GM18873 (cell line): ENCODE results near the gene SART3.
A peak's percentile ranks its signal among the peaks of the same experiment; 100 is the strongest.
"Not testable (repeated sequence)": the region's sequence is repeated elsewhere in the genome, so short reads cannot be mapped to it uniquely, and the experiment has no call there.

Source experiments
- ATAC-seq: cut with Tn5 transposase; IDR thresholded peaks from one replicate; pipeline ENCODE4 v1.9.1; 2021; ENCODE audit warnings: mild to moderate bottlenecking, moderate library complexity, moderate number of reproducible peaks; ENCODE audit not compliant: unreplicated experiment, low FRiP score

SART3 gene

DNA sequence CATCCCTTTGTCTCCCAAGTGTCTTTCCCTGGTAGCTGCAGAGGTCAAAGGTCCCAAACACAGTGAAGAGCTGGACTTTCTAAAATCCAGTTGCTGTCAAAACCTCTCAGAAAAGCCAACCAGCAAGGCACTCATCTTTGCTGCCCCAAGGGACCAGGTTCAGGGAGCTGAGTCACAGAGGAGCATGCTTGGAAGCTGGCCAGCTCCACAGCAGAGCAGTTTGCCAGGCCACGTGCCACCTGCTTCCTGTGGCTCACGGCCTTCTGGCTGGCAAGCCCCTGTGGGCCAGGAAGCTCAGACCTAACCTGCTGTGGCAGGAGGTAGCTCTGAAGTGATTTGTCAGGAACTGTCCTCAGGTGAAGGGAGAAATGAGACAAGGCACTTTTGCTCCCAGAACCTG, 5.0 kb upstream of the SART3 start:
- no peak for ATAC-seq

DNA sequence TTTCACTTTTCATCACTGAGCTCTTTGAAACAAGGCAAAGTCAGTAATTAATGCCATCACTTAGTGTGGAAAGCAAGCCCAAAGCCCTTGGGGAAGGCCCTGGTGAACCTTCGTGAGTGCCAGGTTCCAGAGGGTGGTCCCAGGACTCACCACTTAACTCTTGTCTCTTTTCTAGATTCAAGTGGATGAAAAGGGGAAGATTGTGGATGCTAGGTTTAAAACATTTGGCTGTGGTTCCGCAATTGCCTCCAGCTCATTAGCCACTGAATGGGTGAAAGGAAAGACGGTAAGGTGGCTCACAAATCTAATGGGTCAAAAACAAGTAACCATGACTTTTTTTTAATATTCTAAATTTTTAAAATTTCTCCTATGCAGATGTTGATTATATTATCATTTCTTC, 4.2 kb upstream of the SART3 start:
- no peak for ATAC-seq

DNA sequence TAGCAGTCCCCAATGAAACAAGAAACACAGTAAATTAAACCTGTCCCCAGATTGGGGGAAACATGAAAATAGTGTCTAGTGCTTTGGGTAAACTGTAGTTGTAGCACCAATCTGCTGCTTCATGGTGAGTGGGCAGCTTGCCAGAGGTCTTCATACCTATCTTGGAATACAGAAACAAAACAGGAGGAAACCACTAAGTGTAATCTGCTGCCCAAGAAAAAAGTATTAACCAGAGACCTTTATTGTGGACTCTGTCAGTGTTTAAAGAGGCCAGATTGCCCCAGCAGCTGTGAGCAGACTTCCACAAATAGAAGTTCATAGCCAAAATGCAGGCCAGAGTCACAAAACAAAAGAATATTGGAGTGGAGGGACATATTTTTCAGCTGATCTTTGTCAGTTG, 3.8 kb upstream of the SART3 start:
- ATAC-seq: no peak

DNA sequence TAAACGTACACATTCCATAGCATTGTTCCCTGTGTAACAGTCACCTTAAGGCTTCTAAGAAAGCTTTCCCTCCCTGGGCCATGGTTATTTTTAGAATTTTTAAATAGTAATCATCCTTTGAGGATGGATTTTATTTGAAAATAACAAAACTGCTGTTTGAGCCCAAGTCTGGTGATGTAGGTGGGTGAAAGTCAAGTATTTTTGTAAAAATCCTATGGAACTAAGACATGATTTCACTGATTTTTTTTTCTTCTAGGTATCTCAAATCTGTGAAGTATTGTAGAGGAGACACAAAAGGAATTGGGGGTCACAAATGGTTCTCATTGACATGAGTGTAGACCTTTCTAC, 2.8 kb upstream of the SART3 start:
- no peak for ATAC-seq

DNA sequence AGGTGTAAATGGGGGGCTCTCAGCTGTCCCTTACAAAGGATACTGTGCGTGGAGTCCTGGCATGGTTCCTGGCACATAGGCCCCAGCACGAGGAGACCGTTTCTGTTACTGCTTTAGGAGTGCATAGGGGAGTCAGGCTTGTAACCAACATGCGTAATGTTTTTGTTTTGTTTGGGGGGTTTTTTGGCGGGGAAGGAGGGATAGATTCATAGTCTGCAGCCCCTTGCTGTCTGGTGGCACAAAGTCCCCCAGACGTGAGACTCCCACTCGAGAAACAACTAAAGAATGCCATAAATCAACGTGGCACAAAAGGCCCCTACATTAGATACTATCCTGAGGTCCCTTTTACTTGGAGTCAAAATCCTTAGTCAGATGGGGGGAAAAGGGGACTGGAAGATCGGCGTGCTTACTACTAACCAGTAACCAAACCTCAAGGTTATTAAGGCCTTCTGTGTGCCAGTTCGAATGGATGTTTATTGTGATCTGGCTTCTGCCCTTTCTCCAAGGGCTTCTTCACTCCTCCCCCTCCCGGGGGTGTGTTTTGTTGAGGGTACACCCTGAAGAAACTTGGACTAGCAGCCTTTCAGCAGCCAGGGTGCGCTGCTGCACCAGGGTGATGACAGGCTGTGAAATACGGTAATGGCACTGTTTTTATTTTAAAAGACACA, 2.3 kb upstream of the SART3 start:
- peak; percentile 28 for ATAC-seq

DNA sequence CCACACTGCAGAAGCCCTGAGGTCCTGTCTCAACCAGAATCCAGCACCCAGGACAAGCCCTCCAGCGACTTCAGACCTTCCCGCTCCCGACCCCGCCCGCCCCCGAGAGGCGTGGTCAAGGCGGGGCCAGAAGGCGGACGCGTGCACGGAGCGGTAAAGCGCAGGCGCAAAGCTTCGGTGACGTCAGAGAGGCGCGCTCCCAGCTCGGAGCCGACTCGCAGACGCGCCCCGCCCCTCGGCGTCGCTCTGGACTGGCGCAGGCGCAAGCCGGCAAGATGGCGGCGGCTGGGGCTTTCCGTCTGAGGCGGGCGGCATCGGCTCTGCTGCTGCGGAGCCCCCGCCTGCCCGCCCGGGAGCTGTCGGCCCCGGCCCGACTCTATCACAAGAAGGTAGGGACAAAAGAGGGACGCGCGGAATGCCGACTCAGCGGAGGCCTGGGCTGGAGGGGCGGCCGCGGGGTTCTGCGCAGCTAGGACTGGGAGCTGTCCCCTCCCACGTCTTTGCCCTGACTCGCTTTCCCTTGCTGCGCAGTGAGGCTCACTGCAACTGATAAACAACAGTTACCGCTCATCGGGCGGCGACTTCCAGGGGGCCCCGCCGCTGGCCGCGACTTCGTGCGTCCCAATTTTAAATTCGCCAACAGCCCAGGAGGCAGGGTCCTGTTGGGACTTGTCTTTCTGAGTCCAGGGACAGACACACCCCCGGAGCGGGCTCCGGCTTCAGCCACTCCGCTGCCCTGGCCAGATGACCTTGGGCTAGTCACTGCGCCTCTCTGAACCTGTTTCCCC, 1.6 kb upstream of the SART3 start, which contains the start of gene ISCU:
Gene ISCU (plus strand): TSS at position 249 of the 788 bp plus-strand sequence. CDS start 27 bp downstream, at position 276.
- ATAC-seq: peak; percentile 45

DNA sequence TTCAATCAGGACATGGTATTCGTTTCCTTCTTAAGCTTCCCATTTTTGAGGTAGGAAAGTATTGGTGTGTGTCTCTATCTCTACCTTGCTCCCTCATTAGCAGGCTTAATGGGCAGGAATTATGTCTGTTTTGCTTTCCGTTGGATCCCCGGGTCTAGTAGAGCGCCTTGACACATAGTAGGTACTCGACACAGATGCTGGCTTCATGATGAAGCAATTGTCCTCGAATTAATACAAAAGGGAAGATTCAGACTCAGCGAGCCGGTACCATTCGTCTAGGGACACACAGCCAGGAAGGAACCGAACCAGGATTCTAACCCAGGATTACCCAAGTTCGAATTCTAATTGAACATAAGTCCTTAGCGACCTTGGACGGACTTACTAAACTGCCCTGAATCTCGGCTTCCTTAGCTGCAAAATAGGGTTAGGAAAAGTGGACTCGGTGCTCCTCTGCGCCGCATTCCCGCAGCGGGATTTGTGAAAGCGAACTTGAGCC, 927 bp upstream of the SART3 start:
- no peak for ATAC-seq

DNA sequence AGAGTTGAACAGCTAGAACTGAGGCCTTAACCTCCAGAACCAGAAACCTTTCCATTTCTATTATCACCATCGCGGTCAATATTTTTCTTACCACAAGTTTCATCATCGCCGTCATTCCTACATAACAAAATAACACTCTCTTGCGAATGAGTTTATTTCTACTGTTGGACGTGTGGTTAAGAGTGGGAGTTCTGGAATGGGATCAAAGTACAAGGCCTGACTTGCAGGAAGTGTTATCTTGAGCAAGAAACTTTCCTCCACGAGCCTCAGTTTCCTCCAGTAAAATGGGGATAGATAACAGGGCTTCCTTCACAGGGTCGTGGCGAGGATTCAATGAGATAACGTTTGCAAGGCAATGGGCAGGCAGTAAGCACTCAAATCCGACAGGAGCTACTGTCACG, 652 bp downstream of the SART3 start:
- no peak for ATAC-seq

DNA sequence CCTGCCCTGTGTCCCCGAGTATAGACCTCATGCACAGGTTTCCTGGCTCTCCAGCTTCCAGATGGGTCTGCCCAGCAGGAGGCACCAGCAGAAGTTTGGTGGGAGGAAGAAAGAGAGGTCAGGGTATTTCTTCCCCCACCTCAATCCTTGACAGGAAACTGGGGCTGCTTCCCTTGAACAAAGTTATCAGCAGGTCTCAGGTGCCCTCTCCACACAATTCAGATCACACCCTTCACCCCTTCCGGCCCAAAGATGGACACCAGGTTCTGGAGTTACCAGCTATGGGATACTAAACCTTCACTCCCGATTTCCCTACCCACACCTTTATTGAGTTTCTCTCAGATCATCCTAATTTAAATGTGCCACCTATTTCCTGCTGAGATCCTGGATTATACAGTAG, 1.2 kb downstream of the SART3 start:
- ATAC-seq: no peak

DNA sequence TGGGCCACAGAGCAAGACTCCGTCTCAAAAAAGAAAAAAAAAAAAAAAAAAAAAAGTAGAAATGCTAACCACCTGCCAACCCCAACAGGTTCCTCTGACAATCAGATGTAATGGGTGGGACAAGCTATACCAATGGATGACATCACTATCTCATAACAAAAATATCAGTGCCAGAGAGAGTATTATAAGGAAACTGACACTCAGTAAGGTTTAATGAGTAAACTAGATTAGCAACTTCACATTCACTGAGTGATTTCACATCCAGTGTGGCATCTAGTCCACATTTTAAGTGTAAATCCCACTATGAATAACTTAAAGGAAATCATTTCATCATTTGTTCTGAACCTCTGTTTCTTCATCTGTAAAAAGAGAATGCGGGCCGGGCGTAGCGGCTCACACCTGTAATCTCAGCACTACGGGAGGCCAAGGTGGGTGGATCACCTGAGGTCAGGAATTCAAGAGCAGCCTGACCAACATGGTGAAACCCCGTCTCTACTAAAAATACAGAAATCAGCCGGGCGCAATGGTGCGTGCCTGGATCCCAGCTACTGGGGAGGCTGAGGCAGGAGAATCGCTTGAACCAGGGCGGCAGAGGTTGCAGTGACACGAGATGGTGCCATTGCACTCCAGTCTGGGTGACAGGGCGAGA, 1.8 kb downstream of the SART3 start:
- ATAC-seq: no peak

DNA sequence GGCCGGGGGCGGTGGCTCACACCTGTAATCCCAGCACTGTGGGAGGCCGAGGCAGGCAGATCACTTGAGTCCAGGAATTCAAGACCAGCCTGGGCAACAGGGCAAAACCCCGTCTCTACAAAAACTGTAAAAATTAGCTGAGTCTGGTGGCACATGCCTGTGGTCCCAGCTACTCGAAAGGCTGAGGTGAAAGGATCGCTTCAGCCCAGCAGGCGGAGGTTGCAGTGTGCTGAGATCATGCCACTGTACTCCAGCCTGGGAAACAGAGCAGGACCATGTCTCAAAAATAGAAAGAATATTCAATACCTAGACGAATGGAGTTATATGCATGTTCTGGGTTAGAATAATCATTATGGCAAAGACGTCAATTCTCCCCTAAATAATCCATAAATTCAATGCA, 5.6 kb downstream of the SART3 start:
- not testable (repeated sequence) for ATAC-seq

DNA sequence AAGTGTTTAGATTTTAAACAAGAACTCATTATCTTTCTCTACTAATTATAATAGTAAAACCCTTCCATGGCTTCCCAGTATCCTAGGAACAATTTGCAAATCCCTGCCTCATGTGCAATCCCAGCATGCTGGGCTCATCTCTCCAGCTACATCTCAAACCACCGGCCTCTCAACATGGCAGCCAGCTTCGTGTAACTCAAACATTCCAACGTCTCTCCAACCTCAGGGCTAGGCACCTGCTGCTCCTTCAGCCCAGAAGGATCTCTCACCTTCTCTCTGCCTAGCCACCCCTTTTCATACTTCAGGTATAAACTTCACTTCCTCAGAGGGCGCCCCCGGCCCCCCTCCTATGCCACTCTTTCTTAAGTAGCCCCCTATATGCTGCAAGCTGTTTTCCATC, 7.2 kb downstream of the SART3 start:
- ATAC-seq: no peak

DNA sequence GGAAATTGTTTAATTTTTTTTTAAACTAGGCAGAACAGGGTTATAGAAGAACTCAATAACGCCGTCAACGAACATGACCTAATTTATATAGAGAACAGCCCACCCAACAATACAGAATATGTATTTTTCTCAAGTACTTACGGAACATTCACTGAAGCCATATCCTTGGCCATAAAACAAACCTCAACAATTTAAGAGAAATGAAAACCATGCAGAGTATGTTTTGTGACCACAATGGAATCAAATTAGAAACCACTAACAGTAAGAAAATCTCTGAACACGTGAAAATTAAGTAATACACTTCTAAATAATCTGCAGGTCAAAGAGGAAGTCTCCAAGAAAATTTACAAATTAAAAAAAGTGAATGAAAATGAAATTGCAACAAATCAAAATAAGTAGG, 9.4 kb downstream of the SART3 start:
- ATAC-seq: no peak

DNA sequence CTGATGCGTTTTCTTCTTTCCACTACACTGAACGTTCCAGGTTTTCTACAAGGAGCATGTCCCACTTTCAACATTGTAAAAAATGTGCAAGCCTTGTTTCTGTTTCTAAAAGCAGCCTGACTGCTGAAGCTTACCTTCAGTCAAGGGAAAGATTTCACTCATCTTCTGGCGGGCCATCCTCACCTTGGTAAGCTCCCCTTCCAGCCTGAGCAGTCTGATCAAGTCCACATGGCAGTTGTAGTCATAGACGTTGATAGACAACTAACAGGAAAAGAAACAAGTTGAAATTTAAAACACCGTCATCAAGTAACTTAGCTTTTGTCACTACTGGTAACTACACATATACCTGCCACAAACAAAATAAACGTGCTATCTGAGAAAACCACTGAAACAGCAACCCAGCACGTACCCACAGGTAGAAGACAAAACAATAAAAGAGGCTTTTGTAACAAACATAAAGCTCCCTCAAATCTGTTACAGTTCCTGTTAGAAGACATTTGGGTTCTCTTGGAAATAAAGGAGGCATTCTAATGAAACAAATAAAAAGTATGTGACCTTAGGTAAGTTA, 11.9 kb downstream of the SART3 start:
- no peak for ATAC-seq

DNA sequence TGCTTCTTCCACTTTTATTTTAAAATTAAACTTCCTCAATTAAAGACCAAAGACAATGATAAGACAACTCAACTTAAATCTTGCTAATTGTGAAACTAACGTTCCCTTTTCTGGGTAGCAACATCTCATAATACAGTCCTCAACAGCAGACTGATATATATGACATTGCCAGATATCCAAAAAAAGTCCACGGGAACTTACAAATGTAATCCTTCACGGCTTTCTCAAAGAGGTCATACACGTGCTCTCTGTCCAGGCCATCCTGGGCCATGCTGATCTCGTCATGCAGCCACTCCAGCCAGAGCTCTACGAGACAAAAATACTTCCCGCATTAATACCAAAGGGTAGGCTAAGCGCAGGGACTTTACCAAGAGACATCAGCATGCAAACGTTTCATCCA, 13.3 kb downstream of the SART3 start:
- ATAC-seq: no peak

DNA sequence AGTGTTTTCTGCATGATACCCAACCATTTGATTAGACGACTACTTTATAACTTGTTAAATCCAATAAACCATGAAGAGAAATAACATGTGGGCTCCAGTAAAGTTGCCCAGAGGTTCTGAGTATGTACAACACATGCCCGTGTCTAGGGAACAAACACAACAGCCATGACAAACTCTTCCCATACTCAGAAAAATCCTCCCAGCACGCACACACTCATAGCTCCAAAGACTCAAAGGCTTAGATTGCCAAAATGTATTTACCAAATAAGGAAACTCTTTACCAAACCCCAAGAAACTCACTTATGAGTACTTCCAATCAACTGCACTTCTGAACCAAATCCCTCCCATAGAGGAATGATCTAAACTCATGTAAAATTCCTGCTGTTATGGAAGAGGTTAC, 17.3 kb downstream of the SART3 start:
- ATAC-seq: no peak

DNA sequence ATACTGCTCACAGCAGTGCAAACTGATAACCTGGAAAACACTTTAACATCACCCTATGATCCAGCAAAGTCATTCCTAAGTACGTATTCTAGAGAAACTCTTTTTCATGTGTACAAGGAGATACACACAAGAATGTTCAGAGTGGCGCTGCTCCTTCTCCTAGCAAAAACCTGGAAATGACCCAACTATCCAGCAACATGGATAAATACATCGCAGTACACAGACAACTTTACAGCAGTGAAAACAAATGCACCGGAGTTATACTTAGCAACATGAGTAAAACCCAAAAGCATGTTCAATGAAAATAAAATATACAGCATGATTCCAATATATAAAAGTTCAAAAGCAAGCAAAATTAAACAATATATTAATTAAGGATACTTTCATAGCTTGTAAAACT, 18.7 kb downstream of the SART3 start:
- no peak for ATAC-seq

DNA sequence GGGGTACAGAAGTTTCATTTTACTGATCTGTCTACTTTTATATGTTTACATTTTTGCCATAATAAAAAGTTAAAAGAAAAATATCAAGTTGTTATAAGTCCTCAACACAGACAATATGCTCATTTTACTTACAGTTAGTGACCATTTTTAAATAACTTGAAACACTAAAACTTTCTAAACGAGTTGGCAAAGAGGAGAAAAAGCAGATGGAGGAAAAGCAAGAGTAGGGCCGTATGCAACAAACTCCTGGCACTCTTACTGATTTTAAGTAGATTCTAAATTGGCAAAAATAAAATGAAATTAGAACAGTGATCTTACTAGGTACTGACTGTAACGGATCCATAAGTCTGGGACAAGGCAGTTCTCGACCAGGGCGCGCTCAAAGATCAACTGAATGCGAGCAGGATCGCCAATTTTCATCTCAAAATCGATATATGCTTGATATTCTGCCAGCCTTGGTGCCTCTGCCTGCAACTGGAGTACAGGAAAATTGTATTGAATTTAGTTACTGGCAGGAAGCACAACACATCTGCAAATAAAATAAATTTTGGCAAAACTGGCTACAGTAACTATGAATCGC, 22.3 kb downstream of the SART3 start:
- no peak for ATAC-seq

DNA sequence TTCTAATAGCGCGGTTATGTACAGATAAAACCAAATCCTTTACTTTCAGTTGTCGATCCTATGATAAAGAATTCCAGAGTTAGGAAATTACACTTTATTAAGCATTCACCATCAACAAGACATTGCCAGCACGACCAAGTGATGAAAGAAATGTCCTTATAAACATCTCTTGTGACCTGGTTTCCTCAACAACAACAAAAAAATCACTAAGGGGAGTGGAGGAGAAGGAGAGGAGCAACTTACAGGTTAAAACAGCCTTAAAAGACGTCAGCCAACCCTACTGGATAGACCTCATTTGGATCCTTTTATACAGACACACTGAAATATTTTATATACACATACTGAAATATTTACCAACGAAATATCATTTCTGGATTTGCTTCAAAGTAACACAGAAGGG, 22.8 kb downstream of the SART3 start:
- no peak for ATAC-seq

DNA sequence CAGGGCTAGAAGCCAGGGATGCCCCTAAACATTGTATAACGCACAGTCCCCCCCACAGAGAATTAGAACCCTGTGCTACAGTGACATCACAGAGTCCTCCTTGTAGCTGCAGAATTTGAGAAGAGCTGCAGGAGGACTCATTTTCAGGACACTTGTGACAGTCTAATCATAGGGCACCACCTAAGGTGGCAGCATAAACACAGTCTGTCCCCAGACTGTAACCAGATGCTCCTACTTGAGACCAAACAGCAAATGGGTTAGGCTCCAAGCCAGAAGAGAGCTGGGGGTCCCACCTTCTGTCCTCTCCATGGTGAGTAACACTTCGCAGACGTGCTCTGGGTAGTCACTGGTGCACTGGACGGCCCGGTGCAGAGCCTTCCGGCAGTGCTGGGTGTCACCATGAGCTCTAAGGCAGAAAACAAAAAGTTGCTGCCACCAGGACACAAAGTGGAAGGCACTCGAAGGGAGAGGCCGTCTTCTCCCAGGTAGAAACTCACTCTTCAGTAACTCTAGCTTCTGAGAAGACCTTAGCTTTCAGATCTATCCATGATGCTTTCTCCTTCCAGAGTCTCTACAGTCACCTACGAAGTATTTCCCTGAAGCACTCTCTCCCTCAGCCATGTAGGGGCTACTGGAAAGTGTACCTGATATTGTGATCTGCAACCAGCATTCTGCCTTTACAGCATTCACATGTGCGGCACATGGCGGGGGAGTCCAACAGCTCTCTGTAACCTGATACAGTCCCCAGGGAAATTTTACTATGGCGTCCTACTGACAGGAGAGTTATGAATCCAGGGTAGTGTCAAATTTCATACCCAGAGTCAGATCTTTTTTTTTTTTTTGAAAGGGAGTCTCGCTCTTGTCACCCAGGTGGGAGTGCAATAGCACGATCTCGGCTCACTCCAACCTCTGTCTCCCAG, 28.8 kb downstream of the SART3 start:
- ATAC-seq: no peak
